ENCODE data around the gene CCL13.

DNA sequence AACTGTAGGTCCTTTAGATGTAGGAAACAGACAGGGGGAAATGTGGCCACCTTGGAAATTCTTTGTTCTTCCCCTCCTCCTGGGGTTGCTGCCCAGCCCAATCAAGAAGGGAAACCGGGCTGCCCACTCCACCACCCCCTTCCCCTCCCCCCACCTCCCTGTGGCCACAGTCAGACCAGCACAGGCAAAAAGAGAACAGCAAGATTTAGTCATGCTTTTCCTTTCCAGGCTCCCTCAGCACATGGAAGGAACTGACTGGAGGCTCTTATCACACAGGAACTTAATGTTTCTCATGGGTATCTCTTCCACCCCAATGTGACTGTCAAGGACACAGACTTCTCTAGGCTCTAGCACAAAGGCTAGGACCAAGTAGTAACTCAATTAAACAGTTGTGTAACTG, 9.7 kb downstream of the CCL13 start:
- TF ChIP-seq, protein P1, sequence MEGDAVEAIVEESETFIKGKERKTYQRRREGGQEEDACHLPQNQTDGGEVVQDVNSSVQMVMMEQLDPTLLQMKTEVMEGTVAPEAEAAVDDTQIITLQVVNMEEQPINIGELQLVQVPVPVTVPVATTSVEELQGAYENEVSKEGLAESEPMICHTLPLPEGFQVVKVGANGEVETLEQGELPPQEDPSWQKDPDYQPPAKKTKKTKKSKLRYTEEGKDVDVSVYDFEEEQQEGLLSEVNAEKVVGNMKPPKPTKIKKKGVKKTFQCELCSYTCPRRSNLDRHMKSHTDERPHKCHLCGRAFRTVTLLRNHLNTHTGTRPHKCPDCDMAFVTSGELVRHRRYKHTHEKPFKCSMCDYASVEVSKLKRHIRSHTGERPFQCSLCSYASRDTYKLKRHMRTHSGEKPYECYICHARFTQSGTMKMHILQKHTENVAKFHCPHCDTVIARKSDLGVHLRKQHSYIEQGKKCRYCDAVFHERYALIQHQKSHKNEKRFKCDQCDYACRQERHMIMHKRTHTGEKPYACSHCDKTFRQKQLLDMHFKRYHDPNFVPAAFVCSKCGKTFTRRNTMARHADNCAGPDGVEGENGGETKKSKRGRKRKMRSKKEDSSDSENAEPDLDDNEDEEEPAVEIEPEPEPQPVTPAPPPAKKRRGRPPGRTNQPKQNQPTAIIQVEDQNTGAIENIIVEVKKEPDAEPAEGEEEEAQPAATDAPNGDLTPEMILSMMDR (IDR thresholded peaks at IDR 0.05) = no peak
- TF ChIP-seq POLR2A (IDR thresholded peaks at IDR 0.05) = no peak

All from esophagus squamous epithelium (tissue), 4 donors.